Mucosa of descending colon (tissue), 3 donors: ENCODE data around the gene DPP10. TPM values are rescaled to one million over a fixed set of nuclear protein-coding genes. Genes with fewer than 3 reads are reported as not detected.

ENCODE experiments used
- ATAC-seq: fragments of 200-7000 bp; cut with Tn5 transposase; one replicate; pipeline ENCODE4 v1.9.1; 2020; ENCODE audit warnings: mild to moderate bottlenecking, moderate library complexity
- DNase-seq, 3 donors: peaks; one replicate each; pipeline ENCODE4 v3.0.0-alpha.2; 2020
- H3K36me3 ChIP-seq: fragments of 200-600 bp; one replicate; pipeline ENCODE4 v1.8.0; 2021; ENCODE audit warnings: low read depth, mild to moderate bottlenecking
- H3K4me1 ChIP-seq: fragments of 200-600 bp; one replicate; pipeline ENCODE4 v1.8.0; 2021; ENCODE audit warnings: low read depth, mild to moderate bottlenecking
- H3K4me3 ChIP-seq: fragments of 200-600 bp; one replicate; pipeline ENCODE4 v1.8.0; 2021; ENCODE audit warnings: mild to moderate bottlenecking
- H3K9me3 ChIP-seq: fragments of 200-600 bp; one replicate; pipeline ENCODE4 v1.8.0; 2021; ENCODE audit warnings: mild to moderate bottlenecking
- intact Hi-C, 2 donors: fragments of 100-400 bp; cut with DNase I in 1 of 2; cut with micrococcal nuclease in 1 of 2; formaldehyde crosslinking; loops; one replicate each; pipeline versions ENCODE4 v1.11.0 to v1.11.1; 2022; cut with DNase I, micrococcal nuclease
- total RNA-seq, 3 donors: library from RNA; stranded (reverse); fragmentation: NEBNext Ultra II Directional in 2 of 3; extraction: Animal tissue kit (Norgen Biotek cat#: 25700) in 2 of 3; gene quantifications; one replicate each; pipeline versions ENCODE4 v1.2.1 to v1.2.4, GENCODE V29; 2021 to 2023
- TF ChIP-seq, protein P1 (sequence below): fragments of 200-600 bp; IDR thresholded peaks from one replicate; pipeline ENCODE4 v1.8.0; 2022; ENCODE audit warnings: antibody characterized with exemption, mild to moderate bottlenecking
- donor health status: DM: no; HTN: no; CAD: no; lungs with moderate emphysema.
- donor health status: DM: no; HTN: no; CAD: no.
- donor health status: DM: no; HTN: yes; CAD: no.

The DPP10 gene
- total RNA-seq, 3 donors from 2014 or later, result 6.3 to 12.2 (median 6.9) TPM

DNA sequence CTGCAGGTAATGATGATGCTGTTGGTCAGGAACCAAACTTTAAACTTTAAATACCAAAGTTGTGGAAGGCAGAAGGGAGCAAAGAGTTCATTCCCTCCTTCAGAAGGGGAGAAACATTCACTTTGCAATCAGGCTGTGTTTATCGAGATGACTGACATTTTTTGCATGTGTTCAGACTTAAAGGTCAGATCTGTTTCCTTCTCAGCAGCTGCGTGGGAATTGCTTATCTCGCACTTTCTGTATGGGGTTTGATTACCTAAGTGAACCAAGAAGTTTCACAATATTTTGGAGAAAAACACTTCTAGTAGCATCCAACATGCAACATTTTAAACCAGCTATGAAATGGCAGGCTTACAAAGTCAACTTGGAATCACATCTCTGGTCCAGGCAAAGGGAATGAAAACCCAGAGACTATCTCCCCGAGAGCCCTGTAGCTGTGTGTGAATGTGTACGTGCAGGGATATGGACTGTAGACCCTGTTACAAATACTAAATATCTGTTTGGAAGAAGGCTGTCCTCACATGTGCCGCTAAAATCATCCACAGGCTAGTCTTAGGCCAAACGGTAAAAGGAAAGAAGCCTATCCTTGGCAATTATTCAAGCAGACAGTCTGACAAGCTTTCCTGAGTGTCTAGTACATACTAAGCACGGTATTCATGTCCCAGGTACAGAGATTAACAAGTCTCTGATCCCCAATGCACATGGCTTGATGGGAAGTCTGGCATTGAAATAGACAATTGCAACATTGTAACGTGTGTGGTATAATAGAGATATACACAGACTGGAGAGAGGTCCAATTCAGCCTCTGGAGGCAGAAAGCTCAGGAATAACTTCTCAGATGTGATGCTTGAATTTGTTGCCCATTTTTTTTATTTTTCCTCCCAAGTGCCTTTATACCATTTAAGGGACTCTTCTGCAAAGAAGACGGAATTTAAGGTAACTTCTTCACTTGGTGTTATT, 483.1 kb downstream of the DPP10 start:
- peaks cover 12% of the 10 kb centered on the region for H3K9me3 ChIP-seq
- no peaks in the 10 kb centered on the region for H3K36me3 ChIP-seq
- intact Hi-C loops, result no loop called here
- no peak overlapping the region for H3K4me3 ChIP-seq
- ATAC-seq (no peak), DNase-seq (no peak)
- TF ChIP-seq, protein P1, sequence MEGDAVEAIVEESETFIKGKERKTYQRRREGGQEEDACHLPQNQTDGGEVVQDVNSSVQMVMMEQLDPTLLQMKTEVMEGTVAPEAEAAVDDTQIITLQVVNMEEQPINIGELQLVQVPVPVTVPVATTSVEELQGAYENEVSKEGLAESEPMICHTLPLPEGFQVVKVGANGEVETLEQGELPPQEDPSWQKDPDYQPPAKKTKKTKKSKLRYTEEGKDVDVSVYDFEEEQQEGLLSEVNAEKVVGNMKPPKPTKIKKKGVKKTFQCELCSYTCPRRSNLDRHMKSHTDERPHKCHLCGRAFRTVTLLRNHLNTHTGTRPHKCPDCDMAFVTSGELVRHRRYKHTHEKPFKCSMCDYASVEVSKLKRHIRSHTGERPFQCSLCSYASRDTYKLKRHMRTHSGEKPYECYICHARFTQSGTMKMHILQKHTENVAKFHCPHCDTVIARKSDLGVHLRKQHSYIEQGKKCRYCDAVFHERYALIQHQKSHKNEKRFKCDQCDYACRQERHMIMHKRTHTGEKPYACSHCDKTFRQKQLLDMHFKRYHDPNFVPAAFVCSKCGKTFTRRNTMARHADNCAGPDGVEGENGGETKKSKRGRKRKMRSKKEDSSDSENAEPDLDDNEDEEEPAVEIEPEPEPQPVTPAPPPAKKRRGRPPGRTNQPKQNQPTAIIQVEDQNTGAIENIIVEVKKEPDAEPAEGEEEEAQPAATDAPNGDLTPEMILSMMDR, result no peak
- H3K4me1 ChIP-seq, result no peaks in the 10 kb centered on the region

GRCh38 chr2:114926303-114926702, 483.9 kb downstream of the DPP10 start:
- H3K4me3 ChIP-seq, result no peak overlapping the region
- H3K4me1 ChIP-seq, result no peaks in the 10 kb centered on the region
- H3K36me3 ChIP-seq, result no peaks in the 10 kb centered on the region
- TF ChIP-seq, protein P1, result no peak
- DNase-seq, result no peak
- intact Hi-C loops, result no loop called here
- H3K9me3 ChIP-seq, result peaks cover 12% of the 10 kb centered on the region
- no peak for ATAC-seq

GRCh38 chr2:114929225-114929624, 486.8 kb downstream of the DPP10 start:
- intact Hi-C loops, result no loop called here
- Histone ChIP-seq H3K4me1 (no peaks in the 10 kb centered on the region), H3K36me3 (no peaks in the 10 kb centered on the region), H3K4me3 (no peak overlapping the region), H3K9me3 (peaks cover 12% of the 10 kb centered on the region)
- ATAC-seq (no peak), DNase-seq (no peak)
- TF ChIP-seq, protein P1, result no peak

GRCh38 chr2:114933671-114934241, 491.3 kb downstream of the DPP10 start:
- DNase-seq (no peak), ATAC-seq (no peak)
- Histone ChIP-seq H3K9me3 (peaks cover 5% of the 10 kb centered on the region), H3K36me3 (no peaks in the 10 kb centered on the region), H3K4me3 (no peak overlapping the region), H3K4me1 (no peaks in the 10 kb centered on the region)
- TF ChIP-seq, protein P1, result no peak
- intact Hi-C loops, result no loop called here

GRCh38 chr2:114935031-114935430, 492.6 kb downstream of the DPP10 start:
- Histone ChIP-seq H3K4me1 (no peaks in the 10 kb centered on the region), H3K4me3 (no peak overlapping the region), H3K9me3 (no peaks in the 10 kb centered on the region), H3K36me3 (no peaks in the 10 kb centered on the region)
- intact Hi-C loops, result no loop called here
- DNase-seq (no peak), ATAC-seq (no peak)
- TF ChIP-seq, protein P1, result no peak
